Endodermal cell (in vitro differentiated cells): Measurements from ENCODE around the gene KRTAP10-5. TPM values are rescaled to one million over a fixed set of nuclear protein-coding genes. Genes with fewer than 3 reads are reported as not detected.
"Not testable (repeated sequence)": the region's sequence is repeated elsewhere in the genome, so short reads cannot be mapped to it uniquely, and the experiment has no call there.

ENCODE experiments used
- DNase-seq: peaks from one replicate; pipeline ENCODE4 v3.0.0-alpha.2; 2017
- H3K27ac ChIP-seq: 2 replicates; pipeline ENCODE4 v1.5.1; 2013; ENCODE audit warnings: mild to moderate bottlenecking, low read depth, low read length, moderate library complexity
- H3K27me3 ChIP-seq: 2 replicates; pipeline ENCODE4 v1.6.1; 2013; ENCODE audit warnings: mild to moderate bottlenecking, low read length, moderate library complexity; ENCODE audit not compliant: insufficient read depth, control insufficient read depth, poor library complexity, severe bottlenecking
- H3K36me3 ChIP-seq: 2 replicates; pipeline ENCODE4 v1.7.0; 2013; ENCODE audit warnings: mild to moderate bottlenecking, low read length, moderate library complexity; ENCODE audit not compliant: control insufficient read depth, insufficient read depth
- H3K4me1 ChIP-seq: one replicate; pipeline ENCODE4 v1.7.0; 2013; ENCODE audit warnings: low read length; ENCODE audit not compliant: control insufficient read depth, insufficient read depth
- H3K4me3 ChIP-seq: 2 replicates; pipeline ENCODE4 v1.5.1; 2013; ENCODE audit warnings: mild to moderate bottlenecking, low read length, moderate library complexity
- H3K9ac ChIP-seq: 2 replicates; pipeline ENCODE4 v1.6.1; 2013; ENCODE audit warnings: mild to moderate bottlenecking, low read length, moderate library complexity; ENCODE audit not compliant: poor library complexity, severe bottlenecking; ENCODE audit errors: extremely low read depth
- H3K9me3 ChIP-seq: 2 replicates; pipeline ENCODE4 v1.6.1; 2013; ENCODE audit warnings: mild to moderate bottlenecking, low read length, moderate library complexity; ENCODE audit not compliant: control insufficient read depth
- H3K27ac Mint-ChIP-seq: 2 replicates; pipeline ENCODE4 v1.8.0; 2020; ENCODE audit warnings: mixed read lengths
- H3K27me3 Mint-ChIP-seq: 2 replicates; pipeline ENCODE4 v1.8.0; 2021; ENCODE audit warnings: mild to moderate bottlenecking, mixed read lengths; ENCODE audit not compliant: insufficient read depth
- H3K36me3 Mint-ChIP-seq: 2 replicates; pipeline ENCODE4 v1.8.0; 2020; ENCODE audit warnings: low read depth, mixed read lengths
- H3K4me1 Mint-ChIP-seq: 2 replicates; pipeline ENCODE4 v1.8.0; 2020; ENCODE audit warnings: mixed read lengths
- H3K4me3 Mint-ChIP-seq: 2 replicates; pipeline ENCODE4 v1.8.0; 2020; ENCODE audit warnings: mild to moderate bottlenecking, moderate library complexity, mixed read lengths
- H3K9me3 Mint-ChIP-seq: 2 replicates; pipeline ENCODE4 v1.8.0; 2020; ENCODE audit warnings: mild to moderate bottlenecking, mixed read lengths
- CTCF ChIP-seq: fragments of 200-600 bp; sonication (generic); conservative IDR thresholded peaks from 2 replicates; pipeline ENCODE4 v1.5.0; 2021; ENCODE audit warnings: antibody characterized with exemption, mild to moderate bottlenecking
- WGBS, 2 experiments: methylation state at CpG; one replicate each; pipeline versions ENCODE4 v1.1.5 to v1.1.7; 2013; ENCODE audit warnings: missing lambda C conversion rate in 2 of 2, mixed read lengths in 1 of 2; ENCODE audit not compliant: insufficient coverage in 1 of 2, insufficient read length in 1 of 2; 5-methylcytosine and 5-hydroxymethylcytosine counted together
- total RNA-seq, 2 donors: library from RNA; stranded (reverse); fragmentation: NEBNext Ultra II Directional in 1 of 2; extraction: Animal tissue kit (Norgen Biotek cat#: 25700) in 1 of 2; gene quantifications; 2 replicates in 1 of 2; 3 replicates in 1 of 2; pipeline ENCODE4 v1.2.1, GENCODE V29; 2021

KRTAP10-5 gene
- total RNA-seq, 2 donors from 2014 or later, result not detected

GRCh38 chr21:44601091-44601490, 20.7 kb upstream of the KRTAP10-5 start:
- not testable (repeated sequence) for H3K4me3 Mint-ChIP-seq, H3K36me3 Mint-ChIP-seq, H3K27ac ChIP-seq, H3K4me1 ChIP-seq, H3K9me3 Mint-ChIP-seq, H3K36me3 ChIP-seq, H3K27me3 ChIP-seq, H3K27ac Mint-ChIP-seq, H3K27me3 Mint-ChIP-seq, H3K4me3 ChIP-seq, H3K9ac ChIP-seq, H3K4me1 Mint-ChIP-seq
- peaks cover 13% of the 10 kb centered on the region for H3K9me3 ChIP-seq
- peak; percentile 45 for DNase-seq
- TF ChIP-seq CTCF, result peak; percentile 22
- WGBS, 2 experiments, result 92 to 96% methylated on average over 7 to 10 of the region's 10 CpGs

- H3K9me3 Mint-ChIP-seq, H3K4me3 ChIP-seq, H3K27ac ChIP-seq, H3K4me3 Mint-ChIP-seq, H3K27ac Mint-ChIP-seq, H3K4me1 Mint-ChIP-seq, H3K36me3 Mint-ChIP-seq, H3K27me3 Mint-ChIP-seq, H3K4me1 ChIP-seq, H3K36me3 ChIP-seq, H3K9ac ChIP-seq, H3K27me3 ChIP-seq: not testable (repeated sequence)
- peaks cover 13% of the 10 kb centered on the region for H3K9me3 ChIP-seq
- WGBS, 2 experiments, result 91 to 95% methylated on average over 6 to 21 of the region's 23 CpGs
- DNase-seq, result peak; percentile 40
Measured at GRCh38 chr21:44600118-44600978, 19.9 kb upstream of the KRTAP10-5 start, which contains the start of gene KRTAP10-7. KRTAP10-7 (plus strand) TSS chr21:44600597; CDS start chr21:44600622, 25 bp downstream.

DNA sequence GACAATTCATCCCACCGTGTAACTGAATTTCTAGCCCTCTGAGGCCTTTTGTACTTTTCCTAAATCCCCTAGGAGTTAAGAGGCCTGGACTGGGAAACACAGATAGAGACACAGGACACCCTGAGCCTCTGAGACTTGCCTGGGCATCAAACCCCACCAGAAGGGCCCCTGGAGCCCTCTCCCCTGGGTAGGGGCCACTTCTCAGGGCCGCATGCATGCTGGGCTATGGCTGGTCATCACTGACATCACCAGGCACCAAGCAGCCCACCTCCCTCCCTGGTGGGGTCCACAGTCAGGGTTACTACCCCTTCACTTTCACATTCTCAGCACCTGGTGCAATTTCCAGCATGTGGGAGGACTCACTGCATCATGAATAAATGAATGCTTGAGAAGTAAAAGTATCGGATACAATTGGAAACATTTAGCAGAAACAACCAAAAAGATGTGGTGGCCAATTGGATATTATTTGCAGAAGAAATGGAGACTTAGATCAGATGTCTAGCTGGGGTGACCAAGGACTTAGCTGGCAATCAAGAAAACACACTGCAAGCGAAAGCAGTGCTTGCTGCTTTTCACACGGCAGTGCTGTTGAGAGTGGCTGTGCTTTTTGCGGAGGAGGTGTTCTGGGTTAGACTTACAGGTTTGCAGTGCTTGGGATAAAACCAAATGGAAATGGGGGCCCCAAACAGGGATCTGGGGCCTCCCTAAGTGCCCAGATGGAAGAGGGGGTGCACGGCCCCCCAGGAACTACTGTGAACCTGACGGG, 19.0 kb upstream of the KRTAP10-5 start:
- TF ChIP-seq CTCF, result no peak
- H3K36me3 Mint-ChIP-seq, result no peaks in the 10 kb centered on the region
- no peak overlapping the region for H3K27ac ChIP-seq
- no peak overlapping the region for H3K4me3 Mint-ChIP-seq
- H3K27me3 ChIP-seq, result no peaks in the 10 kb centered on the region
- WGBS, 2 experiments, result 83 to 96% methylated on average over 5 to 8 of the region's 8 CpGs
- DNase-seq, result no peak
- H3K36me3 ChIP-seq, result no peaks in the 10 kb centered on the region
- no peaks in the 10 kb centered on the region for H3K4me1 ChIP-seq
- H3K4me3 ChIP-seq, result no peak overlapping the region
- peaks cover 2% of the 10 kb centered on the region for H3K9me3 Mint-ChIP-seq
- H3K27ac Mint-ChIP-seq, result no peak overlapping the region
- no peaks in the 10 kb centered on the region for H3K27me3 Mint-ChIP-seq
- H3K9me3 ChIP-seq, result peaks cover 13% of the 10 kb centered on the region
- H3K4me1 Mint-ChIP-seq, result peaks cover 9% of the 10 kb centered on the region
- H3K9ac ChIP-seq, result no peak overlapping the region
